Keratinocyte (primary cell): ENCODE results near the gene BRICD5. TPM values are rescaled to one million over a fixed set of nuclear protein-coding genes. Genes with fewer than 3 reads are reported as not detected.

Source experiments
- DNase-seq: peaks from one replicate; pipeline ENCODE4 v3.0.0-alpha.2; 2011; ENCODE audit warnings: low read depth, missing footprints, low spot score
- FAIRE-seq: peaks from 2 replicates; lab custom pipeline; 2011; peaks lifted over from hg19 to GRCh38; lab: Jason Lieb, UNC
- H2AFZ ChIP-seq: 2 replicates; pipeline ENCODE4 v1.6.0; 2012; ENCODE audit warnings: low read length, control low read depth, inconsistent platforms; ENCODE audit not compliant: control insufficient read depth
- H3K27ac ChIP-seq: 2 replicates; pipeline ENCODE4 v1.5.1; 2011; ENCODE audit warnings: low read length; ENCODE audit not compliant: control insufficient read depth, insufficient read depth
- H3K27me3 ChIP-seq: 3 replicates; pipeline ENCODE4 v1.6.0; 2011; ENCODE audit warnings: low read length; ENCODE audit not compliant: control insufficient read depth, insufficient read depth; ENCODE audit errors: extremely low read depth
- H3K36me3 ChIP-seq, 2 experiments: 2 replicates in 1 of 2; 3 replicates in 1 of 2; pipeline ENCODE4 v1.5.1; 2011; ENCODE audit warnings: low read length in 2 of 2, mild to moderate bottlenecking in 1 of 2; ENCODE audit not compliant: control insufficient read depth in 2 of 2, insufficient read depth in 2 of 2; ENCODE audit errors: extremely low read depth in 1 of 2
- H3K4me1 ChIP-seq: 3 replicates; pipeline ENCODE4 v1.5.1; 2011; ENCODE audit warnings: low read length; ENCODE audit not compliant: control insufficient read depth, insufficient read depth; ENCODE audit errors: extremely low read depth
- H3K4me2 ChIP-seq: 3 replicates; pipeline ENCODE4 v1.6.0; 2011; ENCODE audit warnings: low read depth, low read length; ENCODE audit not compliant: control insufficient read depth, insufficient read depth; ENCODE audit errors: extremely low read depth
- H3K4me3 ChIP-seq, 3 experiments: fragments of 200-600 bp in 1 of 3; sonication (generic) in 1 of 3; 2 replicates in 2 of 3; 3 replicates in 1 of 3; pipeline ENCODE4 v1.5.1; 2011 to 2016; ENCODE audit warnings: low read length in 3 of 3, mild to moderate bottlenecking in 3 of 3, control low read depth in 2 of 3, inconsistent platforms in 1 of 3, low read depth in 1 of 3, mixed read lengths in 1 of 3, mixed run types in 1 of 3, moderate library complexity in 1 of 3; ENCODE audit not compliant: control insufficient read depth in 2 of 3, insufficient read depth in 2 of 3; ENCODE audit errors: extremely low read depth in 1 of 3
- H3K79me2 ChIP-seq: 2 replicates; pipeline ENCODE4 v1.6.0; 2012; ENCODE audit warnings: low read length; ENCODE audit not compliant: control insufficient read depth, insufficient read depth
- H3K9ac ChIP-seq: 3 replicates; pipeline ENCODE4 v1.6.0; 2011; ENCODE audit warnings: low read length; ENCODE audit not compliant: control insufficient read depth, insufficient read depth; ENCODE audit errors: extremely low read depth
- H3K9me1 ChIP-seq: 3 replicates; pipeline ENCODE4 v1.6.0; 2011; ENCODE audit warnings: low read length; ENCODE audit not compliant: control insufficient read depth, insufficient read depth; ENCODE audit errors: extremely low read depth
- H3K9me3 ChIP-seq: 2 replicates; pipeline ENCODE4 v1.5.1; 2012; ENCODE audit warnings: low read depth, low read length; ENCODE audit not compliant: control insufficient read depth
- H4K20me1 ChIP-seq: 3 replicates; pipeline ENCODE4 v1.6.0; 2011; ENCODE audit warnings: low read length; ENCODE audit not compliant: control insufficient read depth, insufficient read depth; ENCODE audit errors: extremely low read depth
- CTCF ChIP-seq, 3 experiments: IDR thresholded peaks in 1 of 3; conservative IDR thresholded peaks in 1 of 3; optimal IDR thresholded peaks in 1 of 3; 2 replicates in 2 of 3; 3 replicates in 1 of 3; pipeline versions ENCODE3 to v1.5.1; 2011; ENCODE audit warnings: low read length in 3 of 3, mild to moderate bottlenecking in 3 of 3, moderate library complexity in 2 of 3, control low read depth in 1 of 3, inconsistent platforms in 1 of 3; ENCODE audit not compliant: insufficient read depth in 2 of 3; ENCODE audit errors: extremely low read depth in 1 of 3
- EZH2 ChIP-seq: IDR thresholded peaks from one replicate; pipeline ENCODE4 v1.6.1; 2012; ENCODE audit warnings: inconsistent platforms, mild to moderate bottlenecking, low read length, moderate library complexity
- dilution Hi-C: fragments of 300-500 bp; cut with MboI; formaldehyde crosslinking; loops from one replicate; pipeline ENCODE4 v1.7.0; 2020; ENCODE audit warnings: low sequenced_read_pairs; ENCODE audit not compliant: extremely low pct_ligation_motif_present
- polyA plus RNA-seq, 5 experiments: library from polyadenylated mRNA; depleted of rRNA in 3 of 5; stranded (reverse) in 3 of 5; stranded (forward) in 1 of 5; unstranded in 1 of 5; fragments of >200 nt; gene quantifications; 1 replicate in 1 of 5; 2 replicates in 3 of 5; 3 replicates in 1 of 5; pipeline versions ENCODE4 v1.2.1 to v1.2.3, GENCODE V29; 2011 to 2012; ENCODE audit warnings: missing spikeins in 2 of 5, low read depth in 1 of 5, low replicate concordance in 1 of 5

Gene BRICD5
- polyA plus RNA-seq, 1 donor (not counting 4 experiments of a cell fraction or from before 2014, with no cell fraction given) = 1.8 TPM

- Histone ChIP-seq H2AFZ (peak overlapping the region; percentile 63), H3K4me1 (peaks cover 12% of the 10 kb centered on the region), H3K4me3 (peak overlapping the region; percentile 73 to 98 (median 96)), H3K27me3 (no peaks in the 10 kb centered on the region), H3K36me3 (peaks cover 5 to 12% of the 10 kb centered on the region in 2 experiments), H3K79me2 (peaks cover 46% of the 10 kb centered on the region), H3K27ac (peak overlapping the region; percentile 73), H3K9ac (peak overlapping the region; percentile 89), H3K4me2 (peak overlapping the region; percentile 72), H3K9me1 (no peaks in the 10 kb centered on the region), H4K20me1 (no peaks in the 10 kb centered on the region), H3K9me3 (no peaks in the 10 kb centered on the region)
- TF ChIP-seq EZH2 (no peak), CTCF (optimal IDR thresholded peaks at IDR 0.05 in 1 of 3, IDR thresholded peaks at IDR 0.05 in 1 of 3, conservative IDR thresholded peaks at IDR 0.05 in 1 of 3; ENCODE audit: extremely low read depth in 1 of 3, insufficient read depth in 2 of 3, low read length in 3 of 3) (peak in 2 of 3 experiments; percentile 44 to 57)
- DNase-seq (no peak), FAIRE-seq (no peak)
- dilution Hi-C loops = no loop called here
Measured at GRCh38 chr16:2223942-2224486, 13.4 kb upstream of the BRICD5 start.

- peaks cover 42% of the 10 kb centered on the region for H3K79me2 ChIP-seq
- H3K9me1 ChIP-seq = no peaks in the 10 kb centered on the region
- peak within 1 kb of the TSS; percentile 89 for H2AFZ ChIP-seq
- peak within 1 kb of the TSS; percentile 78 for H3K4me2 ChIP-seq
- dilution Hi-C loops = no loop called here
- H3K27me3 ChIP-seq = no peaks in the 10 kb centered on the region
- H3K9ac ChIP-seq = peak within 1 kb of the TSS; percentile 89
- TF ChIP-seq EZH2 (no peak), CTCF (optimal IDR thresholded peaks at IDR 0.05 in 1 of 3, IDR thresholded peaks at IDR 0.05 in 1 of 3, conservative IDR thresholded peaks at IDR 0.05 in 1 of 3; ENCODE audit: extremely low read depth in 1 of 3, insufficient read depth in 2 of 3, low read length in 3 of 3) (no peak)
- H3K9me3 ChIP-seq = no peaks in the 10 kb centered on the region
- H3K4me3 ChIP-seq = peak within 1 kb of the TSS; percentile 73 to 98 (median 96)
- peaks cover 12% of the 10 kb centered on the region for H3K4me1 ChIP-seq
- DNase-seq (peak; percentile 97), FAIRE-seq (no peak)
- H3K36me3 ChIP-seq = peaks cover 0 to 5% of the 10 kb centered on the region in 2 experiments
- no peaks in the 10 kb centered on the region for H4K20me1 ChIP-seq
- H3K27ac ChIP-seq = peak within 1 kb of the TSS; percentile 73
Measured at GRCh38 chr16:2223221-2223941, 12.7 kb upstream of the BRICD5 start, which contains the start of gene E4F1. Gene E4F1 (plus strand): TSS chr16:2223591. CDS start chr16:2223614, 23 bp downstream.
